B cell (primary cell): ENCODE measurements around the gene LDB3.

ENCODE experiments used
- CTCF ChIP-seq: fragments of 200-600 bp; IDR thresholded peaks from one replicate; pipeline ENCODE4 v1.8.0; 2022; ENCODE audit warnings: antibody characterized with exemption, mild to moderate bottlenecking
- EZH2 ChIP-seq: IDR thresholded peaks from 2 replicates; pipeline ENCODE4 v1.6.1; 2012; ENCODE audit warnings: borderline replicate concordance, low read depth, mild to moderate bottlenecking, moderate library complexity, low read length; ENCODE audit not compliant: insufficient read depth, poor library complexity, severe bottlenecking

- TF ChIP-seq CTCF, result no peak
- TF ChIP-seq EZH2, result no peak
Observed at GRCh38 chr10:86693275-86693674, 25.0 kb downstream of the LDB3 start.
